GM21360 (cell line): ENCODE results near the gene TNIP2.
A peak's percentile ranks its signal among the peaks of the same experiment; 100 is the strongest.

Experiments
- ATAC-seq: cut with Tn5 transposase; IDR thresholded peaks from one replicate; pipeline ENCODE4 v1.9.1; 2021; ENCODE audit warnings: mild to moderate bottlenecking, moderate library complexity; ENCODE audit not compliant: unreplicated experiment

The TNIP2 gene

DNA sequence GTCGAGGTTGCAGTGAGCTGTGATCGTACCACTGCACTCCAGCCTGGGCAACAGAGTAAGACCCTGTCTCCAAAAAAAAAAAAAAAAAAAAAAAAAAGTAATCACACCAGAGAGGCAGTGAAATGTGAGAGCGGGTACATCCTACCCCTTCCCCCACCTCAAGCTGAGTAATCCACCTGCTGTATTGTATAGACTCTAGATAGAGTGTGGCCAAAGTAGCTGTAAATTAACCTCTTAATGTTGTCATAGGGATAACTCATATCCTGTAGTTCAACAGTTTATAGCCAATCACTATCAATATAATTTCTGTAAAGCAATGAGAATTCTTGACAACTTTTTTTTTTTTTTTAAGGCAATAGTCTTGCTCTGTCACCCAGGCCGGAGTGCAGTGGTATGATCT lies 30.8 kb downstream of the TNIP2 start:
- no peak for ATAC-seq

DNA sequence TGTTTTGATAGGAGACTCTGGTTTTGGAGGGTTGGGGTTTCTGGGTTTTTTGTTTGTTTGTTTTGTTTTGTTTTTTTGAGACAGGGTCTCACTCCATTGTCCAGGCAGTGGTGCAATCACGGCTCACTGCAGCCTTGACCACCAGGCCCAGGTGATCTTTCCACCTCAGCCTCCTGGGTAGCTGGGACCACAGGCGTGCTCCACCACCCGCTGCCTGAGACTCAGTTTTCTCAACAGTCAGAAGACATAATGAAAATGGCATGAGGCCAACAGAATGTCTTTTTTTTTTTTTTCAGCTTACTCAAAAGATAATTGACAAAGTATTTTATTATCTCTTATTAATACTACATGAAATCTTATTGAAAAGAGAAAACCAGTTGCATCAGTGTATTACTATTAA lies 32.4 kb downstream of the TNIP2 start:
- no peak for ATAC-seq

DNA sequence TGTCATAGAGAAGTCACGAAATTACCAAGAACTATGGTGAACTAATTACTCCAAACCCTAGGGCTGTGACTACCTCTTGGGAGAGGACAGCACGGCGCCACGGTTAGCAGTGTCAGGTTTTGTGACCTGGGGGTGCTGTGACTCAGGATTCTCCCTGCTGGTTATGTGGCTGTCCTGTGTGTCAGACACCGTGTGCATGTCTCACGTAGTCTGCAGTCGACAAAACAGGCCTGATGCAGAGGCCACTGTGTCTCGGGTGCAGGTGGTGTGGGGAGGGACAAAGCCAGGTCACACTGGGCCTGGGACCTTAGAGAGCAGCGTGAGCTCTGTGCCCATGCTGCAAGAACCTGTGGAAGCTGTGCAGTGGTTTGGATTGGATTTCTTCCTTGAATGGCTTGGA lies 34.1 kb downstream of the TNIP2 start:
- ATAC-seq = no peak

DNA sequence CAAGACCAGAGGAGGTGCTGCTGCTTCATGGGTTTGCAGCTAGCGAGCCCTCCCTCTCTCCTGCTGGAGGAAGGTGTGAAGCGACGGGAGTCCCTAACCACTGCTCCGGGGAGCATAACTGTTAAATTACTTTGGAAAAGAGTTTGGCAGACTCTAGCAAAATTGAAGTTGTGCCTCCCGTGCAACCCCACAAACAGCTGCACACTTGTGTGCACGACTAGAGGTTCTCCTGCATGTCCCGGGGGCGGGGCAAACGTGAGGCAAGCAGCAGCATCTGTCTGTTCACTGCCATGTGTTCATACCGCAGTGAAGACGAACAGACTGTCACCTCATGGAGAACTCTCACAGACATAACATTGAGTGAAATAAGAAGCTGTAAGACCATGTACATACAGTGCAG lies 34.5 kb downstream of the TNIP2 start:
- no peak for ATAC-seq

DNA sequence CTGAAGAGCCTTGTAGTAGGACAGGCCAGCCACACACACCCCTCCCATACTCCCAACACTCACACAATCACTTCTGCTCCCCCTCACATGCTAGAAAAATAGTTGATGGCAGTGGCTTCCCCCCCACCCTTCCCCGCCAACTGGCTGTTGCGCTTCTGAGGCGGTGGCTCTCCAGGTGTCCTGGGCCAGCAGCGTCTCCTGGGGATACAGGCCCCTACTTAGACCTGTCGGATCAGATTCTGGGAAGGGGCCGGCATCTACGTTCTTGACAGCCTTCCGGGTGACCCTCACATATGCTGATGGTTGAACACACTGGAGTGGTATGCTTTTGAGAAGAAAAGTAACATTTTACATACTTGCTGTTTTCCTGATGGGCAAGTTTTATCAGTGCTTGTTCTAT lies 39.9 kb downstream of the TNIP2 start:
- no peak for ATAC-seq

DNA sequence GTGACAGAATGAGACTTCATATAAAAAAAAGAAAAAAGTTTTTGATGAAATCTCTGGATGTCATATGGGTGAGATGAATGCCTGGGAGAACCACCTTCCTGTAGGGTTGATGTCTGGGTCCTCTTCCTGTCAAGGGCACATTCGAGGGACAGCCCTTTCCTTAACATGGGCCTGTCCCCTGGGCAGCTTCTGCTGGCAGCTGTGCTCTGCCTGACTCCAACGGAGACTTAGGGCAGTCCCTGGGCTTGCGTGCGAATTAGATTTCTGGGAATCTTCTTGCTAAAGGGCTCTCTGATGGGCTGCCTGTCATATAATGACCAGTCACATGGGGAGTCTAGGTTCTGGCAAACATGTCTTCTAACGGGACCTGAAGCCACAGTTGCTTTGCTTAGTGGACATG lies 40.7 kb downstream of the TNIP2 start:
- no peak for ATAC-seq

DNA sequence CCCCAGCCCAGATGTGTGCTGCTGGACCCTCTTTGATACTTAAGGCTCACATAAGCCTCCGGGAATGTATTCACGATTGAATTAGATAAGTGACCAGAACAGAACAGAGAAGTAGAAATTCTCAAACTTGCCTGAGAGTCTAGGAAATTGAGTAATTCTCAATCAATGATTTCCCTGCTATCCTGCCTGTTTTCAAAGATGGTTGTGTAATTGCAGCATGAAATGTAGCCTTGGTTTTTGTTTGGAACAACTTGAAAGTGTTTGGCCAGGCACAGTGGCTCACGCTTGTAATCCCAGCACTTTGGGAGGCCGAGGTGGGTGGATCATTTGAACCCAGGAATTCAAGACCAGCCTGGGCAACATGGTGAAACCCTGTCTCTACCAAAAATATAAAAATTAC lies 41.2 kb downstream of the TNIP2 start:
- no peak for ATAC-seq

DNA sequence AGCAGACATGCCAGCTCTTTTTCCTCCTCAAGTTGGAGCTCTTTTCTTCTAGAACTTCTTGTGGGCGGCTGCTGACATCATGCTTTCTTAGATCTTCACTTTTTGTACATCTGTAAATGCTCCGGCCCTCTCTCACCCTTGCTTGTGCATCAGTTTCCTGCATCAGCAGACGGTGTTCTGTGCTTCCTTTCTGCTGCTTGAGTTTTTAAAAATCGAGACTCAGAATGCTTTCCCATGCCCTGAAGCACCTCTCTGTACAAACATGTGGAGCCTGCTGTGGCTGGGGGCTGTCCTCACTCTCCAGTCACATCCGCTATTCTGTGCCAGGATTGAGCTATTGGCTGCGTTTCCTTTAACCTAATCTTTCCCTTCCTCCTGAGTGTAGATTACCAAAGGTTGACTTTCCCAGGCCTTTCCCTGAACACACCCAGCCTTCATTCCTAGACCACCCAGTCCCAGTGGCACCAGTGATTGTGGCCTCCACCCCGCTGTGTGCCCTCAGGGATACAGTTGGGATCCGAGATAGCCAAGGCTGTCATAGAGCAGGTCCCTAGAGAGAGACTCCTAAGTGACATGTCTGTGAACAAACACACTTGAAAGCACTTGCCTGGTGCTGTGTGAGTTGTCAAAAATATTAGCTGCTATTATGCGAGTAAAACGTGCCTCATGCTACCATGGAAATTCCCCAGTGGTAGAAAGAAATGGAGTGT lies 41.9 kb downstream of the TNIP2 start:
- ATAC-seq = no peak

DNA sequence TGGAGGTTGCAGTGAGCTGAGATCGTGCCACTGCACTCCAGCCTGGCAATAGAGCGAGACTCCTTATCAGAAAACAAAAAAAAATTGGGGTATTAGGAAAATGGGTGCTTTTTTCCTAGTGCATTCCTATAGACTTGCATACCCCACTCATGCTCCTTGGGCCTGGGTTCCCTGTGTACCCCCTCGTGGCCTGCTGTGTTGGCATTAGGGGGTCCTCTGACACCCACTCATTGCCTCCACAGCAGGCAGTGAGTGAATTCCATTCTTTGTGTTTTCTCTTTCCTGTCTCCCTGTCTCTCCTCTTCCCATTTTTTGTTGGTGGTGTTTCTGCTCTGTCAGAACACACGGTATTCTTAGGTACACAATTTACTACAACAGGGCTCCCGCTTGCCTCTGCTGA lies 42.8 kb downstream of the TNIP2 start:
- ATAC-seq = no peak

DNA sequence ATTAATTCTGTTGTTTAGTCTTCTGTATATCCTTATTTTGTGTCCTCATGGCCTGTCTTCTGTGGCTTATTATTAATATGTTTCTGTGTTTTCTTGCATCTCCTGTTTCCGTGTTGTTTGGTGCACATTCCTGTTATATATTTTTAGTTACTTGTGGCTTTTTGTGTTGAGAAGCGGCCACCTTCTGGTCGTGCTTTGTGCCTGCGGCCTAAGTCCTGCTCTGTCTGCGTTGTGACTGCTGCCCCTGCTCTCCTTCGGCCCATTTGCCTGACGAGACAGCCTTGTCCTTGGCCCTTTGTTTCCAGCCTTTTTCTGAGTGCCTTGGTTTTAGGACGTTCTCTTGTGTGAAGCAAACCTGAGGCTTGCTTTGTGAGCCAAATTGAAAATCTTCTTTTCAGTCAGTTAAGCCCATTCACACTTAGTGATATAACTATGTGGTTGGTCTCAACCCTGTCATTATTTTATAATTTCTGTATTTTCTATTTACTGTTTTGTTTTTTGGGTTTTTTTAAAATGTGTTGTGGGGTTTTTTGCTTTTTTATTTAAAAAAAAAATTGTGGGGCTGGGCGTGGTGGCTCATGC lies 43.8 kb downstream of the TNIP2 start:
- ATAC-seq = no peak

DNA sequence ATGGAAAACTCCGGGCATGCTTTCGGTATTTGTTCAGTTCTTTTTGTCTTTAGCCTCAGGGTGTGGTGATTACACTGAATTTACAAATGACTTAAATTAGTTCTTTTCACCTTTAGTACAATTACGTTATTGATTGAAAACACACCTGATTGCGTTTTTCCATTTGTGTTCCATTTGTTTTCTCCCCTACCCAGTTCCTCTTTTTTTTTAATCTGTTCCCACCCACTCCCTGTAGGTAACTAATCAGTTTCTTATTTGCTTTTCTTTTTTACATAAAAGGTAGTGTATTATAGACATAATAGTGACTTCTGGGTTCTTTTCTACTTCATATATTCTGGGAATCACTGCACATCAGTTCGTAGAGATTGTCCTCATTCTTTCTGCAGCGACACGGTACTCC lies 53.4 kb downstream of the TNIP2 start:
- ATAC-seq = no peak

DNA sequence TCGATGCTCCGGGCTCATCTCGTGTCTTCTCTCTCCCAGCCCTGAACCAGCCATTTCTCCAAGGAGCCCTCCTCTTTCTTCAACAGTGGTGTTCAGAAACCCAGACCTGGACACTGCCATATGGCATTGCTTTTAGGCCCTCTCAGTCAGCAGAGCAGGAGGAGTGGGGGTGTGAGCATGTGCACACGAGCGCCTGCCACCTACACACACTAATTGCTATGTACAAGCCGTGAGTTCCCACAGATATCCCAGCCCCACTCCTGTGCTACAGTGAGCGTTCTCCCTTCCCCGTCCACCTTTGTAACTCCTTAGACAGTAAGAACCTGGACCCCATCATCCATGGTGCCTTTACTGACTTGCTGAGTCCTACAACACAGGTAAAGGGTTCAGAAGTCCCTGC lies 53.8 kb downstream of the TNIP2 start:
- no peak for ATAC-seq

DNA sequence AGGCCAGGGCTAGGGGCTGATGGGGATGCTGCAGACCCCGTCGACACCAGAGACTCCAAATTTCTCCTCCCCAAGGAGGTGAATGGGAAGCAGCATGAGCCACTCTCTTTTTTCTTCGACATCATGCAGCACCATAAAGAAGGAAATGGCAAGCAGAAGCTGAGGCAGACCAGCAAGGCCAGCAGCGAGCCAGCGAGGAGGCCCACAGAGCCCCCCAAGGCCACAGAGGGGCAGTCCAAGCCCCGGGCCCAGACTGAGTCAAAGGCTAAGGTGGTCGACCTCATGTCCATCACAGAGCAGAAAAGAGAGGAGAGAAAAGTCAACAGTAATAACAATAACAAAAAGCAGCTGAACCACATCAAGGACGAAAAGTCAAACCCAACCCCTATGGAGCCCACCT lies 56.1 kb downstream of the TNIP2 start:
- ATAC-seq = no peak

DNA sequence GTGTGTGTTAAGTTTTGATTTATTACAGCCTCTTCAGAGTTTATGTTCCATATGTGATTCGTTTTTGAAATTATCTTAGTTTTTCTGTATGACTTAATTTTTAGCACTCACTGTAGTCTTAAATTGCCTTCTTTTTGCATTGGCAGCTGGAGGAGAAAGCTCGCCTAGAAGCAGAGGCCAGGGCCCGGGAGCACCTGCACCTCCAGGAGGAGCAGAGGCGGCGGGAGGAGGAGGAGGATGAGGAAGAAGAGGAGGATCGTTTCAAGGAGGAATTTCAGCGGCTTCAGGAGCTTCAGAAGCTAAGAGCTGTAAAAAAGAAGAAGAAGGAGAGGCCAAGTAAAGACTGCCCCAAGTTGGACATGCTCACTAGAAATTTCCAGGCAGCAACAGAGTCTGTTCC lies 56.6 kb downstream of the TNIP2 start:
- ATAC-seq = no peak

DNA sequence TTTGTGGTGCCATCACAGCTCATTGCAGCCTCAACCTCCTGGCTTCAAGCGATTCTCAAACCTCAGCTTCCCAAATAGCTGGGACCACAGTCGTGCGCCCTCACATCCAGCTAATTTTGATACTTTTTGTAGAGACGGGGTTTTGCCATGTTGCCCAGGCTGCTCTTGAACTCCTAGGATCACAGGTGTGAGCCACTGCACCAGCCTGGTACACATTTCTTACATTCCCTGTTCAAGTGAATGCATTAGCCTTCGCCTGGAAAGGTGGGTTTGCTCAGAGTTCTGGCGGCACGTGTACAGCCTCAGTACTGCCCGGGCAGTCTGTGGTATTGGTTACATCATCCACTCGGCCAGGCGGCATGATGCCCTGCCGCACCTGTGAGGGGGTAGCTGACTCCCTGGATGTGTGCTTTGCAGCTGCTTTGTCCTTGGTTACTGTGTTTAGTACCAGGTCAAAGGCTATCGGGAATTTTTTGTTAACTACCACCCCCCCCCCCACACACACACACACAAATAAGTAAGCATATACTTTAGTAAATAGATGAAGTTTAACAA lies 57.1 kb downstream of the TNIP2 start:
- ATAC-seq = no peak

DNA sequence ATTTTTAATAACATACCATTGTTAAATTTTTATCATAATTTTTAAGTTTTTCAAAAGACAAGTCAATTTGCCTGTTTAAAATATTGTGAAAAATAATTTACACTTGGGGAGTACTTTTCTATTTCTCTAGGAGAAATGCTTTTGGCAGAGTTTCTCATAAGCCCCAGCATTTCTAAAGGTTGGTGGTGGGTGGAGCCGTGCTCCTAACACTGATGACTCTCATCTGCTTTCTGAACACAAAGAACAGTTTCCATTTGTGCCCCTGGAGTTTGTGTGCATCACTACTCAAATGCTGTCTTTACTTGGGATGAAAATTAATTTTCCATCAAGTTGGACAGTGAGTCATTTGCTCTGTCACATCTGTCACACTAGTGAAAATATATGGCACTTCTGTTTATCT lies 57.6 kb downstream of the TNIP2 start:
- no peak for ATAC-seq

DNA sequence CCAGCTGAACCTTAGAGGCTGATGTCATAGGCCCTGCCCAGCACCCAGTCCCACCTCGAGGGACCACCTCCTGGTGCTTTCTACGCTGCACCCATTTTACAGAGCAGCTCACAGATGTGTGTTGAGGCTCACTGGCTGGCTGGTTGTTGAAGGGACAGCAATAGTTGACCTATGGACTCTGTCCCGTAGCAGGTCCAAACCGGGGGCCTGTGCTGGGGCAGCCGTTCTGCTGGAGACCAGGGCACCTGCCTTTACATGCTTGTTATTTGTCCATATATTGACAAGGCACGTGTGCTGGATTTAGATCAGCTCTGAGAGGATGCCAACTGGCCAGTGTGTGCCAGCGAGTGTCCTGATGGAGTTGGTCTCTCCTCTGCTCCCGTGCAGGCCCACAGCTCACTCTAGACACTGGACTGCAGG lies 58.1 kb downstream of the TNIP2 start:
- no peak for ATAC-seq

DNA sequence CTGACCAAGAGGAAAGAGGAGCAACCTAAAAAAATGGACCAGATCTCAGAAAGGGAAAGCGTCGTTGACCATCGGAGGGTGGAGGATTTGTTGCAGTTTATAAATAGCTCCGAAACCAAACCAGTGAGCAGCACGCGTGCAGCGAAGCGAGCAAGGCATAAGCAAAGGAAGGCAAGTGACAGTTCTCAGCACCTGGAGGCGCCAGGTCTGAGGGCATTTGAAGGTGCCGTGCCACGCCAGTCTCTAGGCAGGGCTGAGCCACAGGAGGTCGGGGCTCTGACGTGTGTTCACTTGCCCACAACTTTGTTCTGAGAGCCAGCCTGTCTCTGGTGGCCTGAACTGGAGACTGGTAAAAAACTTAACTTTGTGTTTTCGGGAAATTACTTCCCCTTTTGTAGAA lies 59.7 kb downstream of the TNIP2 start:
- ATAC-seq = peak; percentile 88

DNA sequence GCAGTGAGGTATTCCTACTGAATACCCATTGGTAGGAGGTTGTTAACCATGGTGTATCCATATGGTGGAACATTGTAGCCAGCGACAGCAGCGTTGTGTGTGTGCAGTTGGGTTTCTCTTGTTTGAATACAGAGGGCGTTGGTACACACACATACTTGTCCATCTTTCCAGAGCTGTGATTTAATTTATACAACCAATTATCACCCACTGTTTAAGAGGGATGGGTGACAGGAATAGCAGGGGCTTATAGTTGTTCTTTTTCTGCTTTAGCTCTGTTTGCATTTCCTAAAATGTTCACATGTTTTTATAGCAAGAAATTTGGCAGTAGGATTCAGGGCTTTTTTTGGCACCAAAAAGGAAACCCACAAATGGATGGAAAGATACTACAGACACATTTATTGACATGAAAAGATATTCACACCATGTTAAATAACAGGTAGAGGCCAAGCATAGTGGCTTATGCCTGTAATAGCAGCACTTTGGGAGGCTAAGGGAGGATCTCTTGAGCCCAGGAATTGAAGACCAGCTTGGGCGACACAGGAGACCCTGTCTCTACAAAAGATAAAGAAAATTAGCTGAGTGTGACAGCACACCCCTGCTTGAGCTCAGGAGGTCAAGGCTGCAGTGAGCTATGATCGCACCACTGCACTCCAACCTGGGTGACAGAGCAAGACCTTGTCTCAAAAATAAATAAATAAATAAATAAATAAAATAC lies 60.6 kb downstream of the TNIP2 start:
- ATAC-seq = no peak

DNA sequence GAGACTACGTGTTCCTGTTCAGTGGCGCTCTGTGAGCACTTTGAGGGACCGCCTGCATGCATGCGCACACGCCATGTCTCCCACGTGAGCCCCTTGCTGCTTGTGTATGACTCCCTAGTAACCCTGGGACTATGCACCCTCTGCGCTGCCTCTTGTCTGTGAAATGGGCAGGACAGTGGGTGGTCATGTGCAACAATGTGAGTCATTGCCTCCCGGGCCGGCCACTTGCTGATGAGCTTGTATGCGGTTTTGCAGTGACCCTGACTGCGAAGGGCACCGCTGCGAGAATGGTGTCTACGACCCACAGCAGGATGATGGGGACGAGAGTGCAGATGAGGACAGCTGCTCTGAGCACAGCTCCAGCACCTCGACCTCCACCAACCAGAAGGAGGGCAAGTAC lies 61.4 kb downstream of the TNIP2 start:
- no peak for ATAC-seq

DNA sequence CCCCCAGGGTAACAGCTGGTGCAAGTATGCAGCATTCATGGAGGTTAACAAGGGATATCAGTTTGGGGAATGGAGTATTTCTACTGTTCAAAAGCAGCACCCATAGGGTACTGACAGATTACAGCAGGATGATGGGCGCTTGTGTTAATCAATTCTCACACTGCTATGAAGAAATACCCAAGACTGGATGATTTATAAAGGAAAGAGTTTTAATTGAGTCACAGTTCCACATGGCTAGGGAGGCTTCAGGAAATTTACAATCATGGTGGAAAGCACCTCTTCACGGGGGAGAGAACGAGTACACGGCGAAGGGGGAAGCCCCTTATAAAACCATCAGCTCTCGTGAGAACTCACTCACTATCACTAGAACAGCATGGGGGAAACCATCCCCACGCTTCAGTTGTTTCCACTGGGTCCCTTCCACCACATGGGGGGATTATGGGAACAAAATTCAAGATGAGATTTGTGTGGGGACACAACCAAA lies 64.1 kb downstream of the TNIP2 start:
- ATAC-seq = no peak
